NB4 (cell line): ENCODE measurements around the gene CAPN3.

Experiments
- CTCF ChIP-seq: IDR thresholded peaks from one replicate; pipeline ENCODE4 v1.5.1; 2012; ENCODE audit warnings: low read depth, low read length
- MYC ChIP-seq: IDR thresholded peaks from 2 replicates; pipeline ENCODE4 v1.6.1; 2011; ENCODE audit warnings: low read depth, low read length
- POLR2A ChIP-seq: IDR thresholded peaks from 2 replicates; pipeline ENCODE4 v1.6.1; 2011; ENCODE audit warnings: mild to moderate bottlenecking; ENCODE audit not compliant: insufficient read length; ENCODE audit errors: extremely low read depth

- TF ChIP-seq CTCF (no peak), POLR2A (no peak), MYC (no peak)
These were observed 24.2 kb upstream of the CAPN3 start for GRCh38 chr15:42335074-42335473.
